NCI-H2227 treated with DMSO at 0.1 percent for 48 hours (cell line): ENCODE results near the gene AGPAT3.

Experiments
- DNase-seq: peaks from one replicate; lab custom pipeline; 2025; lab: John Stamatoyannopoulos, UW

The AGPAT3 gene

GRCh38 chr21:44000360-44000759 is 135.3 kb downstream of the AGPAT3 start:
- DNase-seq = no peak

GRCh38 chr21:44002511-44002910 is 137.5 kb downstream of the AGPAT3 start:
- DNase-seq = no peak

GRCh38 chr21:44003307-44003966 is 138.4 kb downstream of the AGPAT3 start:
- DNase-seq = no peak

GRCh38 chr21:44005071-44005470 is 140.0 kb downstream of the AGPAT3 start:
- DNase-seq = no peak

- DNase-seq = no peak
Observed at GRCh38 chr21:44005593-44005992, 140.6 kb downstream of the AGPAT3 start.

GRCh38 chr21:44006017-44006619 is 141.1 kb downstream of the AGPAT3 start:
- DNase-seq = no peak

GRCh38 chr21:44006656-44007055 is 141.6 kb downstream of the AGPAT3 start:
- DNase-seq = no peak

GRCh38 chr21:44010429-44010828 is 145.4 kb downstream of the AGPAT3 start:
- DNase-seq = no peak

GRCh38 chr21:44011123-44011522 is 146.1 kb downstream of the AGPAT3 start:
- DNase-seq = no peak

- peak; percentile 87 for DNase-seq
Observed at GRCh38 chr21:44011579-44012473, 146.8 kb downstream of the AGPAT3 start, which contains the start of gene TRAPPC10. TRAPPC10 (plus strand) TSS chr21:44012309; CDS start chr21:44012494, 185 bp downstream.

- DNase-seq = peak; percentile 29
Observed at GRCh38 chr21:44012474-44013379, 147.7 kb downstream of the AGPAT3 start.

GRCh38 chr21:44013380-44014088 is 148.5 kb downstream of the AGPAT3 start:
- DNase-seq = no peak

- DNase-seq = no peak
Observed at GRCh38 chr21:44017601-44018000, 152.6 kb downstream of the AGPAT3 start.

GRCh38 chr21:44018127-44018526 is 153.1 kb downstream of the AGPAT3 start:
- no peak for DNase-seq

- DNase-seq = no peak
Observed at GRCh38 chr21:44018813-44019567, 154.0 kb downstream of the AGPAT3 start.

GRCh38 chr21:44019568-44019958 is 154.5 kb downstream of the AGPAT3 start:
- DNase-seq = no peak

- no peak for DNase-seq
Observed at GRCh38 chr21:44020551-44020950, 155.5 kb downstream of the AGPAT3 start.

- DNase-seq = no peak
Observed at GRCh38 chr21:44021064-44021463, 156.0 kb downstream of the AGPAT3 start.

- no peak for DNase-seq
Observed at GRCh38 chr21:44024257-44024656, 159.2 kb downstream of the AGPAT3 start.

- no peak for DNase-seq
Observed at GRCh38 chr21:44024887-44025353, 159.9 kb downstream of the AGPAT3 start.
